HepG2 (cell line): ENCODE measurements around the gene AARS1. TPM values are rescaled to one million over a fixed set of nuclear protein-coding genes. Genes with fewer than 3 reads are reported as not detected.

Source experiments
- ATAC-seq: fragments of 200-7000 bp; cut with Tn5 transposase; 3 replicates; pipeline ENCODE4 v1.9.1; 2020; ENCODE audit warnings: mild to moderate bottlenecking, moderate library complexity
- BruUV-seq: library from RNA; stranded (reverse); fragments of 400-500 nt; replicated peaks from 2 replicates; lab custom pipeline; 2021; lab: Mats Ljungman, UMichigan
- CTCF ChIA-PET: fragments of 300-600 bp; formaldehyde crosslinking; extraction: SDS; loops from one replicate; lab custom pipeline; 2021; ENCODE audit warnings: low total read pairs, inconsistent platforms, low intra/inter-chr PET ratio; lab: Yijun Ruan, JAX
- POLR2A ChIA-PET: fragments of 350-600 bp; sonication (Branson Sonifier 250); formaldehyde crosslinking; loops from one replicate; lab custom pipeline; 2020; ENCODE audit warnings: antibody characterized with exemption, inconsistent platforms; lab: Yijun Ruan, JAX
- DNase-seq: peaks from one replicate; pipeline ENCODE4 v3.0.0-alpha.2; 2015; ENCODE audit warnings: low spot score
- FAIRE-seq: peaks from 3 replicates; lab custom pipeline; 2011; peaks lifted over from hg19 to GRCh38; lab: Jason Lieb, UNC
- H2AFZ ChIP-seq: one replicate; pipeline ENCODE4 v1.6.1; 2011; ENCODE audit warnings: low read length, inconsistent platforms
- H3K27ac ChIP-seq: fragments of 300-600 bp; 3 replicates; pipeline ENCODE4 v1.8.0; 2011; ENCODE audit warnings: mixed run types, mild to moderate bottlenecking, mixed read lengths, low read length, inconsistent platforms; ENCODE audit not compliant: insufficient read depth; ENCODE audit errors: extremely low read length
- H3K27me3 ChIP-seq, 2 experiments: fragments of 200-600 bp in 1 of 2; 2 replicates in 1 of 2; 3 replicates in 1 of 2; pipeline versions ENCODE4 v1.6.0 to v1.8.0; 2011; ENCODE audit warnings: low read length in 2 of 2, mild to moderate bottlenecking in 2 of 2, moderate library complexity in 2 of 2, inconsistent platforms in 1 of 2; ENCODE audit not compliant: insufficient read depth in 2 of 2, control insufficient read depth in 1 of 2
- H3K36me3 ChIP-seq, 2 experiments: fragments of 200-600 bp in 1 of 2; replicated peaks in 1 of 2; 2 replicates in 1 of 2; 3 replicates in 1 of 2; pipeline versions ENCODE4 v1.5.1 to v1.8.0; 2011; ENCODE audit warnings: low read length in 2 of 2, inconsistent platforms in 1 of 2; ENCODE audit not compliant: insufficient read depth in 2 of 2, control insufficient read depth in 1 of 2
- H3K4me1 ChIP-seq: 2 replicates; pipeline ENCODE4 v1.5.1; 2012; ENCODE audit warnings: low read length, inconsistent platforms; ENCODE audit not compliant: insufficient read depth
- H3K4me2 ChIP-seq: 2 replicates; pipeline ENCODE4 v1.6.0; 2011; ENCODE audit warnings: low read depth, low read length, inconsistent platforms
- H3K4me3 ChIP-seq, 3 experiments: fragments of 200-600 bp in 1 of 3; sonication (generic), shearing (Covaris generic) in 1 of 3; replicated peaks in 1 of 3; 2 replicates each; pipeline ENCODE4 v1.5.1; 2011 to 2016; ENCODE audit warnings: low read length in 3 of 3, inconsistent platforms in 2 of 3, low read depth in 2 of 3, mild to moderate bottlenecking in 2 of 3, control low read depth in 1 of 3, mixed read lengths in 1 of 3; ENCODE audit not compliant: insufficient read depth in 1 of 3
- H3K79me2 ChIP-seq: one replicate; pipeline ENCODE4 v1.6.1; 2011; ENCODE audit warnings: low read length, inconsistent platforms; ENCODE audit not compliant: insufficient read depth
- H3K9ac ChIP-seq: 2 replicates; pipeline ENCODE4 v1.6.0; 2011; ENCODE audit warnings: mild to moderate bottlenecking, low read depth, low read length, inconsistent platforms; ENCODE audit not compliant: insufficient read depth
- H3K9me3 ChIP-seq: 2 replicates; pipeline ENCODE4 v1.5.1; 2012; ENCODE audit warnings: mild to moderate bottlenecking, low read length
- H4K20me1 ChIP-seq: 2 replicates; pipeline ENCODE4 v1.6.0; 2011; ENCODE audit warnings: inconsistent platforms, mild to moderate bottlenecking, low read length, moderate library complexity; ENCODE audit not compliant: insufficient read depth
- AGO2 ChIP-seq: fragments of 200-400 bp; formaldehyde crosslinking; optimal IDR thresholded peaks from 2 replicates; pipeline ENCODE3; 2017; ENCODE audit warnings: mild to moderate bottlenecking, low read depth, low read length, moderate library complexity
- JUND ChIP-seq: sonication (generic); formaldehyde crosslinking; IDR thresholded peaks from 2 replicates; pipeline ENCODE4 v1.8.0; 2022; ENCODE audit warnings: mild to moderate bottlenecking, missing genetic modification reagents
- ZNF773 ChIP-seq: sonication (generic); formaldehyde crosslinking; IDR thresholded peaks from 2 replicates; pipeline ENCODE4 v1.4.0; 2020; ENCODE audit warnings: missing genetic modification reagents, borderline replicate concordance
- WGBS: methylation state at CpG from one replicate; pipeline ENCODE4 v1.1.6; 2017; ENCODE audit warnings: low lambda C conversion rate; 5-methylcytosine and 5-hydroxymethylcytosine counted together
- in situ Hi-C: cut with HindIII; loops from 2 replicates; pipeline ENCODE4 v1.10.0; 2017; ENCODE audit warnings: low pct_unique_long_range_greater_than_20kb; ENCODE audit not compliant: extremely low pct_ligation_motif_present
- intact Hi-C: fragments of 100-400 bp; cut with micrococcal nuclease; formaldehyde crosslinking; loops from one replicate; pipeline ENCODE4 v1.10.0; 2022; ENCODE audit not compliant: unreplicated experiment
- polyA plus RNA-seq, 8 experiments: library from polyadenylated mRNA; depleted of rRNA in 3 of 8; stranded (reverse) in 7 of 8; unstranded in 1 of 8; fragments of >200 nt; fragmentation: Illumina TruSeq in 4 of 8; extraction: Trizol in 4 of 8; gene quantifications; 2 replicates each; pipeline versions ENCODE4 v1.2.1 to v1.2.3, GENCODE V29; 2011 to 2016; ENCODE audit warnings: low read depth in 4 of 8, missing spikeins in 1 of 8, mixed read lengths in 1 of 8; ENCODE audit not compliant: insufficient read depth in 1 of 8
- total RNA-seq, 5 experiments: library from RNA; depleted of rRNA; stranded (reverse); fragments of >200 nt; fragmentation: Illumina TruSeq; extraction: Trizol; gene quantifications; 2 replicates each; pipeline ENCODE4 v1.2.3, GENCODE V29; 2016; ENCODE audit warnings: low read depth in 1 of 5
- TF ChIP-seq, protein P1 (sequence below): sonication (generic); formaldehyde crosslinking; IDR thresholded peaks from 2 replicates; pipeline ENCODE4 v1.9.0; 2021; ENCODE audit warnings: mild to moderate bottlenecking, missing genetic modification reagents
- TF ChIP-seq, protein P2 (sequence below): IDR thresholded peaks from 2 replicates; pipeline ENCODE4 v1.4.0; 2020; ENCODE audit warnings: mild to moderate bottlenecking, missing genetic modification reagents
- TF ChIP-seq, protein P3 (sequence below), 2 experiments: sonication (generic) in 1 of 2; formaldehyde crosslinking in 1 of 2; IDR thresholded peaks; 2 replicates each; pipeline versions ENCODE4 v1.6.1 to v1.9.0; 2014 to 2022; ENCODE audit warnings: antibody characterized with exemption in 1 of 2, borderline replicate concordance in 1 of 2, inconsistent platforms in 1 of 2, low read depth in 1 of 2, missing genetic modification reagents in 1 of 2

Gene AARS1
- total and polyA plus RNA-seq, 2 of the 13 experiments (the other 11 are each of a cell fraction or from before 2014, with no cell fraction given) = 107 to 132 TPM

DNA sequence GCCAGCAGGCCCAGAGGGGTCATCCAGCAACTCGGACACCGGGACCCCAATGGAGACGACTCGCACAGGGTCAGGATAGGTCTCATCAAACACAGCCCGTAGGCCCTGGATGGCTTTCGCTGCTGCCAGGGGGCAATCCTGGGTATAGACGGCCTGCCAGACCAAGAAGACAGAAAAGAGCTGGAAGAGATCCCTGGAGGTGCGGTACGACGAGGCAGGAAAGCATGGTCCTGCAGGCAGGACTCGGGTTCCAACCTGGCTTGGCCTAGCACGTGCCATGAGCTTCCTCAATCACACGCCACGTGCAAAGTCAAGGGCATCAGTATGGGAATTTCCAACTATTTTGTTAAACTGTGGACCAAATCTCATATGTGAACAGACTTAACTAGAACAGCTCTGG, 31.2 kb downstream of the AARS1 start:
- in situ Hi-C loops (loop anchor here (10.0 kb wide), 1 partner anchor 93 kb away; no protein-coding TSS in a partner anchor), intact Hi-C loops (no loop called here)
- Histone ChIP-seq H3K79me2 (no peaks in the 10 kb centered on the region), H3K9me3 (no peaks in the 10 kb centered on the region), H3K4me1 (peaks cover 28% of the 10 kb centered on the region), H2AFZ (no peak overlapping the region), H4K20me1 (peaks cover 3% of the 10 kb centered on the region; the same call in 1 of the 2 replicates), H3K9ac (no peak overlapping the region), H3K4me2 (no peak overlapping the region), H3K4me3 (no peak overlapping the region), H3K27ac (no peak overlapping the region), H3K36me3 (peaks cover 62 to 96% of the 10 kb centered on the region in 2 experiments), H3K27me3 (no peaks in the 10 kb centered on the region)
- ChIA-PET POLR2A (no interaction called here), CTCF (no interaction called here)
- DNase-seq = no peak
- 96% methylated on average over 14 of the region's 14 CpGs for WGBS
- no peak for ATAC-seq
- no TSS peak for BruUV-seq
- FAIRE-seq = no peak
- TF ChIP-seq, protein P1, sequence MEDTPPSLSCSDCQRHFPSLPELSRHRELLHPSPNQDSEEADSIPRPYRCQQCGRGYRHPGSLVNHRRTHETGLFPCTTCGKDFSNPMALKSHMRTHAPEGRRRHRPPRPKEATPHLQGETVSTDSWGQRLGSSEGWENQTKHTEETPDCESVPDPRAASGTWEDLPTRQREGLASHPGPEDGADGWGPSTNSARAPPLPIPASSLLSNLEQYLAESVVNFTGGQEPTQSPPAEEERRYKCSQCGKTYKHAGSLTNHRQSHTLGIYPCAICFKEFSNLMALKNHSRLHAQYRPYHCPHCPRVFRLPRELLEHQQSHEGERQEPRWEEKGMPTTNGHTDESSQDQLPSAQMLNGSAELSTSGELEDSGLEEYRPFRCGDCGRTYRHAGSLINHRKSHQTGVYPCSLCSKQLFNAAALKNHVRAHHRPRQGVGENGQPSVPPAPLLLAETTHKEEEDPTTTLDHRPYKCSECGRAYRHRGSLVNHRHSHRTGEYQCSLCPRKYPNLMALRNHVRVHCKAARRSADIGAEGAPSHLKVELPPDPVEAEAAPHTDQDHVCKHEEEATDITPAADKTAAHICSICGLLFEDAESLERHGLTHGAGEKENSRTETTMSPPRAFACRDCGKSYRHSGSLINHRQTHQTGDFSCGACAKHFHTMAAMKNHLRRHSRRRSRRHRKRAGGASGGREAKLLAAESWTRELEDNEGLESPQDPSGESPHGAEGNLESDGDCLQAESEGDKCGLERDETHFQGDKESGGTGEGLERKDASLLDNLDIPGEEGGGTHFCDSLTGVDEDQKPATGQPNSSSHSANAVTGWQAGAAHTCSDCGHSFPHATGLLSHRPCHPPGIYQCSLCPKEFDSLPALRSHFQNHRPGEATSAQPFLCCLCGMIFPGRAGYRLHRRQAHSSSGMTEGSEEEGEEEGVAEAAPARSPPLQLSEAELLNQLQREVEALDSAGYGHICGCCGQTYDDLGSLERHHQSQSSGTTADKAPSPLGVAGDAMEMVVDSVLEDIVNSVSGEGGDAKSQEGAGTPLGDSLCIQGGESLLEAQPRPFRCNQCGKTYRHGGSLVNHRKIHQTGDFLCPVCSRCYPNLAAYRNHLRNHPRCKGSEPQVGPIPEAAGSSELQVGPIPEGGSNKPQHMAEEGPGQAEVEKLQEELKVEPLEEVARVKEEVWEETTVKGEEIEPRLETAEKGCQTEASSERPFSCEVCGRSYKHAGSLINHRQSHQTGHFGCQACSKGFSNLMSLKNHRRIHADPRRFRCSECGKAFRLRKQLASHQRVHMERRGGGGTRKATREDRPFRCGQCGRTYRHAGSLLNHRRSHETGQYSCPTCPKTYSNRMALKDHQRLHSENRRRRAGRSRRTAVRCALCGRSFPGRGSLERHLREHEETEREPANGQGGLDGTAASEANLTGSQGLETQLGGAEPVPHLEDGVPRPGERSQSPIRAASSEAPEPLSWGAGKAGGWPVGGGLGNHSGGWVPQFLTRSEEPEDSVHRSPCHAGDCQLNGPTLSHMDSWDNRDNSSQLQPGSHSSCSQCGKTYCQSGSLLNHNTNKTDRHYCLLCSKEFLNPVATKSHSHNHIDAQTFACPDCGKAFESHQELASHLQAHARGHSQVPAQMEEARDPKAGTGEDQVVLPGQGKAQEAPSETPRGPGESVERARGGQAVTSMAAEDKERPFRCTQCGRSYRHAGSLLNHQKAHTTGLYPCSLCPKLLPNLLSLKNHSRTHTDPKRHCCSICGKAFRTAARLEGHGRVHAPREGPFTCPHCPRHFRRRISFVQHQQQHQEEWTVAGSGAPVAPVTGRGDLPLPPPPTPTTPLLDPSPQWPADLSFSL = no peak
- TF ChIP-seq, protein P2, sequence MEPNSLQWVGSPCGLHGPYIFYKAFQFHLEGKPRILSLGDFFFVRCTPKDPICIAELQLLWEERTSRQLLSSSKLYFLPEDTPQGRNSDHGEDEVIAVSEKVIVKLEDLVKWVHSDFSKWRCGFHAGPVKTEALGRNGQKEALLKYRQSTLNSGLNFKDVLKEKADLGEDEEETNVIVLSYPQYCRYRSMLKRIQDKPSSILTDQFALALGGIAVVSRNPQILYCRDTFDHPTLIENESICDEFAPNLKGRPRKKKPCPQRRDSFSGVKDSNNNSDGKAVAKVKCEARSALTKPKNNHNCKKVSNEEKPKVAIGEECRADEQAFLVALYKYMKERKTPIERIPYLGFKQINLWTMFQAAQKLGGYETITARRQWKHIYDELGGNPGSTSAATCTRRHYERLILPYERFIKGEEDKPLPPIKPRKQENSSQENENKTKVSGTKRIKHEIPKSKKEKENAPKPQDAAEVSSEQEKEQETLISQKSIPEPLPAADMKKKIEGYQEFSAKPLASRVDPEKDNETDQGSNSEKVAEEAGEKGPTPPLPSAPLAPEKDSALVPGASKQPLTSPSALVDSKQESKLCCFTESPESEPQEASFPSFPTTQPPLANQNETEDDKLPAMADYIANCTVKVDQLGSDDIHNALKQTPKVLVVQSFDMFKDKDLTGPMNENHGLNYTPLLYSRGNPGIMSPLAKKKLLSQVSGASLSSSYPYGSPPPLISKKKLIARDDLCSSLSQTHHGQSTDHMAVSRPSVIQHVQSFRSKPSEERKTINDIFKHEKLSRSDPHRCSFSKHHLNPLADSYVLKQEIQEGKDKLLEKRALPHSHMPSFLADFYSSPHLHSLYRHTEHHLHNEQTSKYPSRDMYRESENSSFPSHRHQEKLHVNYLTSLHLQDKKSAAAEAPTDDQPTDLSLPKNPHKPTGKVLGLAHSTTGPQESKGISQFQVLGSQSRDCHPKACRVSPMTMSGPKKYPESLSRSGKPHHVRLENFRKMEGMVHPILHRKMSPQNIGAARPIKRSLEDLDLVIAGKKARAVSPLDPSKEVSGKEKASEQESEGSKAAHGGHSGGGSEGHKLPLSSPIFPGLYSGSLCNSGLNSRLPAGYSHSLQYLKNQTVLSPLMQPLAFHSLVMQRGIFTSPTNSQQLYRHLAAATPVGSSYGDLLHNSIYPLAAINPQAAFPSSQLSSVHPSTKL (CRISPR knock-in tag) = no peak
- TF ChIP-seq JUND (CRISPR knock-in tag) (no peak), ZNF773 (no peak), AGO2 (peak; percentile 12)
- TF ChIP-seq, protein P3, sequence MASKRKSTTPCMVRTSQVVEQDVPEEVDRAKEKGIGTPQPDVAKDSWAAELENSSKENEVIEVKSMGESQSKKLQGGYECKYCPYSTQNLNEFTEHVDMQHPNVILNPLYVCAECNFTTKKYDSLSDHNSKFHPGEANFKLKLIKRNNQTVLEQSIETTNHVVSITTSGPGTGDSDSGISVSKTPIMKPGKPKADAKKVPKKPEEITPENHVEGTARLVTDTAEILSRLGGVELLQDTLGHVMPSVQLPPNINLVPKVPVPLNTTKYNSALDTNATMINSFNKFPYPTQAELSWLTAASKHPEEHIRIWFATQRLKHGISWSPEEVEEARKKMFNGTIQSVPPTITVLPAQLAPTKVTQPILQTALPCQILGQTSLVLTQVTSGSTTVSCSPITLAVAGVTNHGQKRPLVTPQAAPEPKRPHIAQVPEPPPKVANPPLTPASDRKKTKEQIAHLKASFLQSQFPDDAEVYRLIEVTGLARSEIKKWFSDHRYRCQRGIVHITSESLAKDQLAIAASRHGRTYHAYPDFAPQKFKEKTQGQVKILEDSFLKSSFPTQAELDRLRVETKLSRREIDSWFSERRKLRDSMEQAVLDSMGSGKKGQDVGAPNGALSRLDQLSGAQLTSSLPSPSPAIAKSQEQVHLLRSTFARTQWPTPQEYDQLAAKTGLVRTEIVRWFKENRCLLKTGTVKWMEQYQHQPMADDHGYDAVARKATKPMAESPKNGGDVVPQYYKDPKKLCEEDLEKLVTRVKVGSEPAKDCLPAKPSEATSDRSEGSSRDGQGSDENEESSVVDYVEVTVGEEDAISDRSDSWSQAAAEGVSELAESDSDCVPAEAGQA (IDR thresholded peaks at IDR 0.05; ENCODE audit: low read depth) = no peak
- TF ChIP-seq, protein P3 (CRISPR knock-in tag; IDR thresholded peaks at IDR 0.05; ENCODE audit: borderline replicate concordance) = no peak
